NOMO-1 (cell line): ENCODE data around the gene PADI1.

Experiments used
- DNase-seq, 2 experiments: peaks; one replicate each; lab custom pipeline; 2025; ENCODE audit not compliant: unreplicated experiment in 2 of 2; lab: John Stamatoyannopoulos, UW

PADI1 gene

GRCh38 chr1:17214876-17215544, 10.1 kb downstream of the PADI1 start:
- no peak for DNase-seq

- DNase-seq = no peak
These were observed 10.6 kb downstream of the PADI1 start for GRCh38 chr1:17215545-17215890.

- DNase-seq = no peak
These were observed 11.2 kb downstream of the PADI1 start for GRCh38 chr1:17216078-17216477.

- no peak for DNase-seq
These were observed 12.7 kb downstream of the PADI1 start for GRCh38 chr1:17217607-17218006.

GRCh38 chr1:17218939-17219338, 14.0 kb downstream of the PADI1 start:
- DNase-seq = no peak

- DNase-seq = no peak
These were observed 15.4 kb downstream of the PADI1 start for GRCh38 chr1:17220287-17220686.

GRCh38 chr1:17222557-17222956, 17.6 kb downstream of the PADI1 start:
- DNase-seq = no peak

- DNase-seq = no peak
These were observed 19.5 kb downstream of the PADI1 start for GRCh38 chr1:17224434-17224833.

- DNase-seq = no peak
These were observed 20.2 kb downstream of the PADI1 start for GRCh38 chr1:17225140-17225539.

GRCh38 chr1:17227358-17227915, 22.5 kb downstream of the PADI1 start:
- no peak for DNase-seq

- no peak for DNase-seq
These were observed 23.7 kb downstream of the PADI1 start for GRCh38 chr1:17228619-17229018.

- no peak for DNase-seq
These were observed 24.5 kb downstream of the PADI1 start for GRCh38 chr1:17229379-17229778.

- DNase-seq = no peak
These were observed 25.2 kb downstream of the PADI1 start for GRCh38 chr1:17230106-17230505.

- DNase-seq = no peak
These were observed 25.9 kb downstream of the PADI1 start for GRCh38 chr1:17230671-17231310.

GRCh38 chr1:17232759-17233661, 28.1 kb downstream of the PADI1 start:
- no peak for DNase-seq

- no peak for DNase-seq
These were observed 28.9 kb downstream of the PADI1 start for GRCh38 chr1:17233675-17234320.

GRCh38 chr1:17234405-17234804, 29.5 kb downstream of the PADI1 start:
- no peak for DNase-seq

GRCh38 chr1:17235135-17235885, 30.4 kb downstream of the PADI1 start:
- DNase-seq = no peak

GRCh38 chr1:17236779-17237560, 32.0 kb downstream of the PADI1 start:
- peak; percentile 69 to 79 for DNase-seq

GRCh38 chr1:17237561-17237903, 32.6 kb downstream of the PADI1 start:
- no peak for DNase-seq
